Stimulated activated CD4-positive, alpha-beta T cell treated with anti-CD3 and anti-CD28 coated beads, Interleukin-1b, Interleukin-23, amount 100 ng/mL, for 1 hour (primary cell): ENCODE results near the gene SLC35E2B.
"Not testable (repeated sequence)": the region's sequence is repeated elsewhere in the genome, so short reads cannot be mapped to it uniquely, and the experiment has no call there.

ENCODE experiments used
- DNase-seq, 2 donors: peaks; one replicate each; pipeline ENCODE4 v3.0.0-alpha.2; 2020; ENCODE audit warnings: low read depth in 2 of 2

SLC35E2B gene

DNA sequence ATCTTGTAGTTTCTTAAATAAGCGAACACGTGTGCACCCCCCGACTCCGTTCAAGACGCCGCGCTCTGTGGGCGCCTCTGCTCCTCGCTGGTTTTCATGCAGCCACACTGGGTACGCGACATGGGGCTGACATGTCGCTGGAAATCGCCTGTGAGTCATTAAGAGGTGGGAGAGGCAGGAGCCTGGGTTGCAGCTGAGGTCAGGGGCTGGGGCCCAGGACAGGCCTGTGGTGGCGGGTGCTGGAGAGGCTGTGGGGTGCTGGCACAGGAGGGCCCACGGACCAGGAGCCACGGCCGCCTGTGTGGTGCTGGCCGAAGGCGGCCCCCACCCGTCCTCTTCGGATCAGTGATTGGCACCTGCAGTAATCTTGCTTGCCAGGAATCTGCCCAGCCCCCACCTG is 17.8 kb downstream of the SLC35E2B start:
- DNase-seq, result not testable (repeated sequence)

GRCh38 chr1:1672181-1672965 is 20.2 kb downstream of the SLC35E2B start:
- no peak for DNase-seq

- no peak for DNase-seq
Observed at GRCh38 chr1:1671365-1672119, 21.1 kb downstream of the SLC35E2B start.

- no peak for DNase-seq
Observed at GRCh38 chr1:1670866-1671265, 21.7 kb downstream of the SLC35E2B start.

- no peak for DNase-seq
Observed at GRCh38 chr1:1669468-1670440, 22.8 kb downstream of the SLC35E2B start.

- no peak for DNase-seq
Observed at GRCh38 chr1:1666526-1666925, 26.1 kb downstream of the SLC35E2B start.

GRCh38 chr1:1665815-1666251 is 26.8 kb downstream of the SLC35E2B start:
- no peak for DNase-seq

DNA sequence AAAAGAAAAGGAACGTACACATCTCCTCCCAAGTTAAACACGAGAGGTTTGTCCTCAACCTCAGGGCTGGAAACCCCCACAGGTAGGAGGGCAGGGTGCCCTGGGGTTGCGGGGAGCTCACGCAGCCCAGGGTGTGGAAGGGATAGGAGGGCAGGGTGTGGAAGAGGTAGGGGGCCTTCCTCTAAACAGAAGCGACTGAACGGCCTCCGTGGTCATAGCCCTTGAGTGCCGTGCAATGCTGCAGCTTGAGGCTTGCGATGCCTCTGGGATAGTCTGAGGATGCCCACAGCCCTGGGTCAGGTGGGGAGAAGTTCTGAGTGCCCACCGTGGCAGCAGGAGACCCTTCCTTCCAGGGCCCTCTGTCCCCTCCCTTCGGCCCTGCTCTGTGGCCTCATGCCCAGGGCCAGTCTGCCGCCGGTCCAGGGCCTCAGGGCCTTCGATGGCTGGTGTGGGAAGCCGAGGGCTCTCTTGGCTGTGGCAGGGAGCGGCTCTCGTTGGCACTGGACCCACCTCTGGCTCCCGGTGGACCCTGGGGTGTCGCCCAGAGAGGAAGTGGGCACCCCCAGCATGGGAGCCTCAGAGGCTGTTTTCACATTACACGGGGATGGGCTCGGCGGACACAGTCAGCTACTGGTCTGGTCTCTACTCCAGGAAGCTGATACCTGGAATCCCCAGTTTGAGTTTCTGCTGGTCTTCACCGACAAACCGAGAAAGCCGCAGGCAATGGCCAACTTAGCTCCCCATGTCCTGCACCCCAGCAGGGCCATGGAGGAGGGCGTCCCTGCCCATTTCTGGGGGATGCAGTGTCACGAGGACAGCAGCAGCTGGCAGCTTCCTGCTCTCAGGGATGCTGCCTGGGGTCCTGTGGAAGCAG is 27.4 kb downstream of the SLC35E2B start:
- DNase-seq, result no peak

DNA sequence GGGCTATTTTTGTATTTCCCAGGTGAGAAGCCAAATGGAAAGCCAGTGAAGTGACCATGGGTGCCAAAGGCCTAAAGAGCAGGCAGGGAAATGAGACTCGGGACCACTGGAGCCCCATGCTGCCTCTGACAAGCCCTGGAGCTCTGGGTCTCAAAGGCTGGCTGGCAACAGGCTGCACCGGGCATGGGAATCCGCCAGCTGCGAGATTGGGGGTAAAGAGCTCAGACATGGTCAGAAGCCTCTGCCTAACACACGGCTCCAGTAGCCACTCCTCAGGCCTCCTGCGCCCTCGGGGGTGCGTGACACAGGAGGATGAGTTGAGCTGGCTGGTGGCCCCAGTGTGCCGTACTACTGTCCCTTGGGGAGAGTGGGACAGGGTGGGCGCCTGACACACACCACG is 28.3 kb downstream of the SLC35E2B start:
- not testable (repeated sequence) for DNase-seq

DNA sequence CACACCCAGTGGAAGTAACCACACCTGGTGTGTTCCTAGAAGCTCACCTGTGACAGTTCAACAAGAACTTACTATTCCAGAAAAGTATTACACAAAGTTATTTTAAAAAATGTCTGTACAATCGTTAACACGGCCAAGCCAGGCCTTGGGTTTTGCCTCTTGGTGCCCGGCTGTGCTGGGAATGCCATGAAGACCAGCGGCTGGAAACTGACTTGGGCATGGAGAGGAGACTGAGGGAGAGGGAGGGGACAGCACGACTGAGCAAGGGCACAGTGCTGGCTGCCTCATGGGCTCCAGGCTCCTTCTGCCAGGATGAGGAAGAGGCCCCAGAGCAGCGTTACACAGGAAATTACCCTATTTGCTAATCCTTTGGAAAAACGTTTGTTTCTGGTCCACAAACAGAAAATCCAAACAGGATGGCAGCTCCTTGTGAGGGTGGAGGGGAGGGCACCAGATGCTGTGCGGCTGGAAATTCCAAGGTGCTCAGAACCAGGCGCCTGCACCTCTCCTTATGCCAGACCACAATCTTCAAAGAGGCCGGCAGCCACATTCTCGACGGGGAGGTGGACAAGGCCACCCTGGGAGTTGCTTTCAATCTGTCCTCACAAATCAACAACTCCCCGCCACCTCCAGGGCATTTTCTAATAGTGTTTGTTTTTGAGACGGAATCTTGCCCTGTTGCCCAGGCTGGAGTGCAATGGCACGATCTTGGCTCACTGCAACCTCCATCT is 29.6 kb downstream of the SLC35E2B start:
- not testable (repeated sequence) for DNase-seq

- DNase-seq, result not testable (repeated sequence)
Observed at GRCh38 chr1:1662392-1662791, 30.2 kb downstream of the SLC35E2B start.

DNA sequence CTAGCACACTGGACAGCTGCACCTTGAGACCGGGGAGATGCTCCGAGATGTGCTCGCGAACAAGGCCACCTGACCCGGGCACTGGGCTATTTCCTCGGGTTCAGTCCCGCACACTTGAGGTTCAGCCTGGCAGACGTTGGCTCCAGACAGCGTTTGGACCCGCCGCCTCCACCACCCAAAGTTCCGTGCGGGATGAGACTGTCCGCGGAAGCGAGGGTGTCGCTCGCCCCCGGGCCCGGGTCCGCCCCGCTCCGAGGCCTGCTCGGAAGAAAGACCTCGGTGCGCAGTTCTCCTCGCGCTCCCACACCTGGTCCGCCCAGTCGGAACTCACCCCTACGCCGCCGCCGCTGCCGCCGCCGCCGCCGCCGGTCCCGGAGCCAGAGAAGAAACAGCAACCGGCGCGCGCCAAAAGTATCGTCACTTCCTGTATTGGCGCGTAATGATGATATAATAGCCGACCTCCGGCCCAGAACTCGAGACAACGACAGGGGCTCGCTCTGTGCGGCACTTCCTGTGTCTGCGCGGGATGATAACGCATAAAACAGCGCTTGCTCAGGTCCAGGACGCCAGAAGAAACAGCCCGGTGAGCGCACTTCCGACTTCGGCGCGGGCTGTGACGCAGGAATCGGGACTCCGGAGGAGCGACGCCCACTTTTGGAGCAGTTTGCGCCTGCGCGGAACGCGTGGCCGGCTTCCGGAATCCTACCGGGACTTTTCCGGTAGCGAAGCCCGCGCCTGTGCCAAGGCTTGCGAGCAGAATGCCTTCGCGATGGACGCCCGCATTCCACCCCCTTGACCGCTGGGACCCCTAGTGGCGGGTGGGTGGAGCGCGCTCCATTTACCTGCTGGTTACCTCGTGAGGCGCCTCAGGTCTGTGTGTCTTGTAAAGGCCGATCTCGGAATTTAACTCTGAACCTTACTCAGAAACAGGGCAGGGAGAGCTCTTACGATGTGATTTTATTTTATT is 33.7 kb downstream of the SLC35E2B start, which contains the start of gene CDK11B:
Gene CDK11B, minus strand, starts transcription at position 422 of the 967 bp plus-strand sequence. CDS start 1,519 bp downstream, outside the sequence.
- peak; percentile 95 to 98 for DNase-seq

- DNase-seq, result not testable (repeated sequence)
Observed at GRCh38 chr1:1648265-1648664, 44.3 kb downstream of the SLC35E2B start.

DNA sequence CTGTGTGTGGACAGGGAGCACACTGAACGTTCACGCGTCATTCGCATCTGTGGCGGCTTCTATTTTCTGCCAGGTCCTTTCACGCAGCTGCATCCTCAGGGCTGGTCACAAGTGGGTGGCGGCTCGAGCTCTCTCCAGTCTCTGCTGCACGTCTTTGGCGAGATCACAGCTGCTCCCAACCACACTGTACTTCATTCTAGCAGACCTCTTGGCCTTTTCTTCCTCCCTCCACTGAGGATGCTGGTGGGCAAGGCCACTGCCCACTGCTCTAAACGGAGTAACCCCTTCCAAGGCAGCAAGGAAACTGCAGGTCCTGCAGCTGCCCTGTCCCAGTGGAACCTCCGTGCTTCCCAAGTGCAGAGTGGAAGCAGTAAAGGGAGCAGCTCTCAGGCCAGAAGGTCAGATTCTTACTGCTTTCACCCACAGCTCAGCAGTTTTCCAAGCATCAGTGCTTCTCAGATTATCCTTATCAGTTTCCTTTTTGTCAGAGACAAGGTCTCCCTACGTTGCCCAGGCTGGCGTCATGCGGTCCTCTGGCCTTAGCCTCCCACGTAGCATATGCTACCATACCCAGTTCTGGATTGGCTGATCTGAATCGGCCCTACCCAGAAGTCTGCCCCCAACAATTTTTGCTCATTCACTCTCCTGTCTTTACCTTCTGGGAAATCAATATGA is 44.9 kb downstream of the SLC35E2B start:
- not testable (repeated sequence) for DNase-seq

GRCh38 chr1:1646326-1646725 is 46.3 kb downstream of the SLC35E2B start:
- not testable (repeated sequence) for DNase-seq

DNA sequence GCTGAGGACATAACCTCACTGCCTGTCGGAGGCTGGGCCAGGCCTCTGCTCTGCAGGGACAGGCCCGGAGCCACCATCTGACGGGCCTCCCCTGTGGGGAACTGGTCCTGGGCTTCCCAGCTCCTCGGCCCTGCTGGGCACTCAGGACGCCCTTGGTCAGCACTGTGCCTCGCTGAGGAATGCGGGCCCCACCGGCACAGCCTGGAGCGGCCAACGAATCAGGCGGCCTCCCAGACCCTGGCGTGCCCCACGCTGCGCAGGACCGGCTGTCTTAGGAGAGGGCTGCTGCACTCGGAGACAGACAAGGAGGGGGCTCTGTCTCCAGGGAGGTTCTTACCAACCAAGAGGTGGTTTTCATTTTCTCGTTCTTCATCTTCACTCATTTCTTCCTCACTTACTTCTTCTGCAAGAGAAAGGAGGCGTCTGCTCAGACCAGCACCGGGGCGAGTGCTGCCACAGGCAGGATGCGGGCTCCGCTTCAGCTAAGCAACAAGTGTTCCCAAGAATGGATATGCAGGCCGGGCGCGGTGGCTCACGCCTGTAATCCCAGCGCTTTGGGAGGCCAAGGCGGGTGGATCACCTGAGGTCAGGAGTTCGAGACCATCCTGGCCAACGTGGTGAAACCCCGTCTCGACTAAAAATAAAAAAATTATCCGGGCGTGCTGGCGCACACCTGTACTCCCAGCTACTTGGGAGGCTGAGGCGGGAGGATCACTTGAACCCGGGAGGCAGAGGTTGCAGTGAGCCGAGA is 51.7 kb downstream of the SLC35E2B start:
- not testable (repeated sequence) for DNase-seq

GRCh38 chr1:1640081-1640480 is 52.5 kb downstream of the SLC35E2B start:
- DNase-seq, result not testable (repeated sequence)
